ENCODE data around the gene SLC10A2.
A peak's percentile ranks its signal among the peaks of the same experiment; 100 is the strongest.

The SLC10A2 gene

DNA sequence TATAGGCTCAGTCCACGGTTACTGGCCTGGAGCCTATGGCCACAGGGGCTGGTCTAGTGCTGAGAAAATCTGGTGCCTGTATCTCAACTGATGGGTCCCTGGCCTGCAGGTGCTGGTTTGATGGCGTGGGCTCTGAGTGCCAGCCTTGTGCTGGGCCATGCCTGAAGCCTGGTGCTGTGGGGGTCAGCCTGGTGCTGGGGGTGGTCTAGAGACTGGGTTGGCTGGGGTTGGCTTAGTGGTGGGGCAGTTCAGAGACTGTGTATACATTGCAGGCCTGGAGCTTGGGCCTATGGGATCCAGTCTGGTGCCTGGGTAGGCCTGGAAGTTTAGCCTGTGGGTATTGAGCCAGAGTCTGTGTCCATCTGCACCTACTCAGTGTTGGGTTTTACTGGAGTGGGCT is 36.4 kb downstream of the SLC10A2 start:
- Histone ChIP-seq H3K36me3 (ENCODE audit: low read length) (peaks cover 12% of the 10 kb centered on the region; the same call in 1 of the 2 replicates), H3K9ac (ENCODE audit: low read length) (peak overlapping the region; percentile 47; the same call in 1 of the 2 replicates), H3K4me2 (ENCODE audit: low read depth, low read length, poor library complexity, severe bottlenecking) (peak overlapping the region; percentile 74), H3F3A (ENCODE audit: insufficient read depth) (peaks cover 41% of the 10 kb centered on the region), H3K27me3 (ENCODE audit: low read length) (no peaks in the 10 kb centered on the region), H4K20me1 (ENCODE audit: low read depth, low read length) (no peaks in the 10 kb centered on the region), H3K4me3 (ENCODE audit: insufficient read depth, low read length, poor library complexity, severe bottlenecking) (no peak overlapping the region), H3K79me2 (ENCODE audit: insufficient read depth, low read length) (no peaks in the 10 kb centered on the region), H3K9me2 (replicated peaks; ENCODE audit: insufficient read depth, low read length) (no peaks in the 10 kb centered on the region), H3K9me3 (ENCODE audit: insufficient read depth, low read length) (no peaks in the 10 kb centered on the region), H2AFZ (ENCODE audit: low read depth, low read length, severe bottlenecking) (no peak overlapping the region), H3K27ac (ENCODE audit: low read depth, low read length) (peak overlapping the region; percentile 97)
- TF ChIP-seq EZH2phosphoT487 (conservative IDR thresholded peaks at IDR 0.05; ENCODE audit: low read length), result no peak
- TF ChIP-seq, protein P1, sequence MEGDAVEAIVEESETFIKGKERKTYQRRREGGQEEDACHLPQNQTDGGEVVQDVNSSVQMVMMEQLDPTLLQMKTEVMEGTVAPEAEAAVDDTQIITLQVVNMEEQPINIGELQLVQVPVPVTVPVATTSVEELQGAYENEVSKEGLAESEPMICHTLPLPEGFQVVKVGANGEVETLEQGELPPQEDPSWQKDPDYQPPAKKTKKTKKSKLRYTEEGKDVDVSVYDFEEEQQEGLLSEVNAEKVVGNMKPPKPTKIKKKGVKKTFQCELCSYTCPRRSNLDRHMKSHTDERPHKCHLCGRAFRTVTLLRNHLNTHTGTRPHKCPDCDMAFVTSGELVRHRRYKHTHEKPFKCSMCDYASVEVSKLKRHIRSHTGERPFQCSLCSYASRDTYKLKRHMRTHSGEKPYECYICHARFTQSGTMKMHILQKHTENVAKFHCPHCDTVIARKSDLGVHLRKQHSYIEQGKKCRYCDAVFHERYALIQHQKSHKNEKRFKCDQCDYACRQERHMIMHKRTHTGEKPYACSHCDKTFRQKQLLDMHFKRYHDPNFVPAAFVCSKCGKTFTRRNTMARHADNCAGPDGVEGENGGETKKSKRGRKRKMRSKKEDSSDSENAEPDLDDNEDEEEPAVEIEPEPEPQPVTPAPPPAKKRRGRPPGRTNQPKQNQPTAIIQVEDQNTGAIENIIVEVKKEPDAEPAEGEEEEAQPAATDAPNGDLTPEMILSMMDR (IDR thresholded peaks at IDR 0.05; ENCODE audit: insufficient read depth, low read length, poor library complexity, severe bottlenecking), result no peak

DNA sequence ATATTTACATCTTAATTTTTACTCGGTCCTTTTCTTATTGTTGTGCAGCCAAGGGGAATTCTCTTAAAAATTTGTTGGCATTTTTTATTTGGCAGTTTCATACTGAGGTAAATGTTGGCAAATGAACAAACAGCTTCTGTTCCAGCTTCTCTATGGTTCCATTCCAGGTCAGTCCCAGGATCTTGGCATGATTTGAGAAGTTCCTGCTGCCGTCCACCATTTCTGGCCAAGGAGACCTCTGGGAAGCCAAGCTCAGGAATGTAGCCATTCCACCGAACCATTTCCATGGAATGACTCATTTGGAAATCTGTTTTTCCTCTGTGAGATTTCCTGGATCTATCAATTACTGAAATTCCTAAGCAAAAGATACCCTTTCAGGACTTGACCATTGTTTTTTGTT is 43.9 kb downstream of the SLC10A2 start:
- Histone ChIP-seq H3K4me2 (ENCODE audit: low read depth, low read length, poor library complexity, severe bottlenecking) (no peak overlapping the region), H3K79me2 (ENCODE audit: insufficient read depth, low read length) (no peaks in the 10 kb centered on the region), H3K27me3 (ENCODE audit: low read length) (no peaks in the 10 kb centered on the region), H3K9ac (ENCODE audit: low read length) (no peak overlapping the region), H2AFZ (ENCODE audit: low read depth, low read length, severe bottlenecking) (no peak overlapping the region), H3K36me3 (ENCODE audit: low read length) (peaks cover 12% of the 10 kb centered on the region; the same call in 1 of the 2 replicates), H3K4me3 (ENCODE audit: insufficient read depth, low read length, poor library complexity, severe bottlenecking) (no peak overlapping the region), H3F3A (ENCODE audit: insufficient read depth) (no peaks in the 10 kb centered on the region), H3K9me2 (replicated peaks; ENCODE audit: insufficient read depth, low read length) (no peaks in the 10 kb centered on the region), H4K20me1 (ENCODE audit: low read depth, low read length) (no peaks in the 10 kb centered on the region), H3K27ac (ENCODE audit: low read depth, low read length) (no peak overlapping the region), H3K9me3 (ENCODE audit: insufficient read depth, low read length) (no peaks in the 10 kb centered on the region)
- TF ChIP-seq EZH2phosphoT487 (conservative IDR thresholded peaks at IDR 0.05; ENCODE audit: low read length), result no peak
- TF ChIP-seq, protein P1 (IDR thresholded peaks at IDR 0.05; ENCODE audit: insufficient read depth, low read length, poor library complexity, severe bottlenecking), result no peak

DNA sequence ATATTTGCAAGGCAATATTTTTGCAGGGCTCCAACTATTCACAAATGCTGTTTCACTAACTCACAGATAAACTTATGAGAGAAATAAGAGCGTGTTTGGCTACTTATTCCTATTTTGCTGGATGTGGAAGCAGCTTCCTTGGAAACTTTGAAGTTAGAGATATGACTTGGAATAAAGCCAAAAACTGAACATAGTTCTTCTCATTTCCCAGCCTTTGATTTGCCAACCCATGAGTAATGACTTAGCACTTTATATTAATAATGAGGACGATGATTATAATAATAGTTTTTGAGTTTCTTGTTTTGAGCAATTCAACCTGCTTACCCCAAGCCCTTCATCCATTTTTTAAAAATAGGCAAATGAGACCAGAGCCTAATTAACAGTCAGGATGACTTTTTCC is 47.7 kb downstream of the SLC10A2 start:
- no peak overlapping the region for H3K4me3 ChIP-seq (ENCODE audit: insufficient read depth, low read length, poor library complexity, severe bottlenecking)
- H3K27ac ChIP-seq (ENCODE audit: low read depth, low read length), result no peak overlapping the region
- no peak overlapping the region for H3K4me2 ChIP-seq (ENCODE audit: low read depth, low read length, poor library complexity, severe bottlenecking)
- H4K20me1 ChIP-seq (ENCODE audit: low read depth, low read length), result no peaks in the 10 kb centered on the region
- TF ChIP-seq EZH2phosphoT487 (conservative IDR thresholded peaks at IDR 0.05; ENCODE audit: low read length), result no peak
- TF ChIP-seq, protein P1 (IDR thresholded peaks at IDR 0.05; ENCODE audit: insufficient read depth, low read length, poor library complexity, severe bottlenecking), result no peak
- no peaks in the 10 kb centered on the region for H3K36me3 ChIP-seq (ENCODE audit: low read length)
- H3K9me2 ChIP-seq (replicated peaks; ENCODE audit: insufficient read depth, low read length), result no peaks in the 10 kb centered on the region
- H3K9ac ChIP-seq (ENCODE audit: low read length), result no peak overlapping the region
- H3K79me2 ChIP-seq (ENCODE audit: insufficient read depth, low read length), result no peaks in the 10 kb centered on the region
- H3F3A ChIP-seq (ENCODE audit: insufficient read depth), result no peaks in the 10 kb centered on the region
- H2AFZ ChIP-seq (ENCODE audit: low read depth, low read length, severe bottlenecking), result no peak overlapping the region
- H3K9me3 ChIP-seq (ENCODE audit: insufficient read depth, low read length), result no peaks in the 10 kb centered on the region
- no peaks in the 10 kb centered on the region for H3K27me3 ChIP-seq (ENCODE audit: low read length)

Data from SU-DHL-6 (cell line).